Neural cell (in vitro differentiated cells): ENCODE measurements around the gene CDKN2AIPNL.
"Not testable (repeated sequence)": the region's sequence is repeated elsewhere in the genome, so short reads cannot be mapped to it uniquely, and the experiment has no call there.

Experiments used
- CTCF ChIP-seq: fragments of 450-650 bp; IDR thresholded peaks from 2 replicates; pipeline ENCODE4 v1.5.1; 2014; ENCODE audit warnings: antibody characterized with exemption, mild to moderate bottlenecking, moderate library complexity; ENCODE audit not compliant: poor library complexity, severe bottlenecking
- EZH2 ChIP-seq: fragments of 200-600, 300-800 bp; shearing (Covaris generic), sonication (generic); IDR thresholded peaks from 2 replicates; pipeline ENCODE4 v1.6.1; 2014; ENCODE audit warnings: antibody characterized with exemption, low read length, borderline replicate concordance, mild to moderate bottlenecking; ENCODE audit not compliant: insufficient read depth, poor library complexity, severe bottlenecking
- REST ChIP-seq: IDR thresholded peaks from 2 replicates; pipeline ENCODE4 v1.6.1; 2012; ENCODE audit warnings: borderline replicate concordance

- TF ChIP-seq CTCF, EZH2, REST: not testable (repeated sequence)
Measured at GRCh38 chr5:134373633-134374032, 38.0 kb downstream of the CDKN2AIPNL start.
